Neural cell (in vitro differentiated cells): ENCODE data around the gene IQCN. TPM values are rescaled to one million over a fixed set of nuclear protein-coding genes. Genes with fewer than 3 reads are reported as not detected.

Source experiments
- H2AFZ ChIP-seq: fragments of 200-600, 300-800 bp; sonication (generic), shearing (Covaris generic); 2 replicates; pipeline ENCODE4 v1.6.0; 2014; ENCODE audit warnings: low read depth, mild to moderate bottlenecking, antibody characterized with exemption, low read length, moderate library complexity
- H3F3A ChIP-seq: fragments of 200-600 bp; shearing (Covaris generic); 2 replicates; pipeline ENCODE4 v1.6.1; 2016; ENCODE audit warnings: mild to moderate bottlenecking, moderate library complexity, mixed read lengths, antibody characterized with exemption, low read length; ENCODE audit not compliant: insufficient read depth, poor library complexity, severe bottlenecking
- H3K27ac ChIP-seq: fragments of 200-600, 300-800 bp; sonication (generic), shearing (Covaris generic); 2 replicates; pipeline ENCODE4 v1.5.1; 2014; ENCODE audit warnings: mild to moderate bottlenecking, low read length, moderate library complexity
- H3K27me3 ChIP-seq: fragments of 300-800, 200-600 bp; sonication (generic), shearing (Covaris generic); 2 replicates; pipeline ENCODE4 v1.6.0; 2014; ENCODE audit warnings: mild to moderate bottlenecking, low read depth, low read length, moderate library complexity; ENCODE audit not compliant: insufficient read depth
- H3K36me3 ChIP-seq: fragments of 300-800, 200-600 bp; sonication (generic), shearing (Covaris generic); 2 replicates; pipeline ENCODE4 v1.5.1; 2014; ENCODE audit warnings: mild to moderate bottlenecking, antibody characterized with exemption, low read length, moderate library complexity; ENCODE audit not compliant: insufficient read depth
- H3K4me2 ChIP-seq: fragments of 300-800, 200-600 bp; sonication (generic), shearing (Covaris generic); 2 replicates; pipeline ENCODE4 v1.6.0; 2014; ENCODE audit warnings: mild to moderate bottlenecking, low read length
- H3K4me3 ChIP-seq: fragments of 300-800, 200-600 bp; sonication (generic), shearing (Covaris generic); 2 replicates; pipeline ENCODE4 v1.5.1; 2014; ENCODE audit warnings: mild to moderate bottlenecking, low read length, moderate library complexity
- H3K79me2 ChIP-seq: fragments of 200-600 bp; shearing (Covaris generic); replicated peaks from 2 replicates; pipeline ENCODE4 v1.6.0; 2014; ENCODE audit warnings: mild to moderate bottlenecking, low read length, moderate library complexity; ENCODE audit not compliant: insufficient read depth
- H3K9ac ChIP-seq: fragments of 300-800, 200-600 bp; sonication (generic), shearing (Covaris generic); 2 replicates; pipeline ENCODE4 v1.6.1; 2016; ENCODE audit warnings: mild to moderate bottlenecking, low read length, mixed read lengths
- H3K9me2 ChIP-seq: fragments of 200-600 bp; shearing (Covaris generic); 2 replicates; pipeline ENCODE4 v1.6.1; 2016; ENCODE audit warnings: mild to moderate bottlenecking, low read length, mixed read lengths; ENCODE audit not compliant: insufficient read depth
- H3K9me3 ChIP-seq: fragments of 200-600, 300-800 bp; sonication (generic), shearing (Covaris generic); 2 replicates; pipeline ENCODE4 v1.6.1; 2016; ENCODE audit warnings: mild to moderate bottlenecking, mixed run types, low read length, moderate library complexity, mixed read lengths
- H4K20me1 ChIP-seq: fragments of 200-600 bp; shearing (Covaris generic); 2 replicates; pipeline ENCODE4 v1.6.1; 2016; ENCODE audit warnings: mild to moderate bottlenecking, mixed run types; ENCODE audit not compliant: insufficient read depth
- CTCF ChIP-seq: fragments of 450-650 bp; IDR thresholded peaks from 2 replicates; pipeline ENCODE4 v1.5.1; 2014; ENCODE audit warnings: antibody characterized with exemption, mild to moderate bottlenecking, moderate library complexity; ENCODE audit not compliant: poor library complexity, severe bottlenecking
- EP300 ChIP-seq: fragments of 450-650 bp; conservative IDR thresholded peaks from 2 replicates; pipeline ENCODE4 v1.6.1; 2014; ENCODE audit warnings: antibody characterized with exemption, mild to moderate bottlenecking, moderate library complexity; ENCODE audit not compliant: poor library complexity, severe bottlenecking
- EZH2 ChIP-seq: fragments of 200-600, 300-800 bp; shearing (Covaris generic), sonication (generic); IDR thresholded peaks from 2 replicates; pipeline ENCODE4 v1.6.1; 2014; ENCODE audit warnings: antibody characterized with exemption, low read length, borderline replicate concordance, mild to moderate bottlenecking; ENCODE audit not compliant: insufficient read depth, poor library complexity, severe bottlenecking
- MXI1 ChIP-seq: fragments of 450-650 bp; conservative IDR thresholded peaks from 2 replicates; pipeline ENCODE4 v1.6.1; 2014; ENCODE audit warnings: antibody characterized with exemption, mild to moderate bottlenecking; ENCODE audit not compliant: poor library complexity, severe bottlenecking
- POLR2AphosphoS5 ChIP-seq: IDR thresholded peaks from 2 replicates; pipeline ENCODE4 v1.6.1; 2012
- RAD21 ChIP-seq: fragments of 450-650 bp; conservative IDR thresholded peaks from 2 replicates; pipeline ENCODE4 v1.6.1; 2014; ENCODE audit warnings: antibody characterized with exemption, mild to moderate bottlenecking, moderate library complexity
- REST ChIP-seq: IDR thresholded peaks from 2 replicates; pipeline ENCODE4 v1.6.1; 2012; ENCODE audit warnings: borderline replicate concordance
- SMC3 ChIP-seq: fragments of 450-650 bp; conservative IDR thresholded peaks from 2 replicates; pipeline ENCODE4 v1.6.1; 2014; ENCODE audit warnings: antibody characterized with exemption, mild to moderate bottlenecking, moderate library complexity; ENCODE audit not compliant: poor library complexity
- TAF1 ChIP-seq: IDR thresholded peaks from 2 replicates; pipeline ENCODE4 v1.6.1; 2012; ENCODE audit warnings: low read depth
- polyA plus RNA-seq: library from polyadenylated mRNA; depleted of rRNA; stranded (reverse); fragments of >200 nt; gene quantifications from 2 replicates; pipeline ENCODE4 v1.2.3, GENCODE V29; 2014

IQCN gene
- polyA plus RNA-seq, 1 donor from 2014 or later, result 2.5 TPM

- Histone ChIP-seq H2AFZ (peak overlapping the region; percentile 65), H3K36me3 (no peaks in the 10 kb centered on the region), H3K79me2 (no peaks in the 10 kb centered on the region), H3K9ac (peak overlapping the region; percentile 73), H3K27me3 (peaks cover 27% of the 10 kb centered on the region), H3K27ac (peak overlapping the region; percentile 47), H4K20me1 (no peaks in the 10 kb centered on the region), H3K4me3 (peak overlapping the region; percentile 80), H3K9me2 (no peaks in the 10 kb centered on the region), H3F3A (no peaks in the 10 kb centered on the region), H3K9me3 (no peaks in the 10 kb centered on the region), H3K4me2 (peak overlapping the region; percentile 51)
- peak; percentile 38 for TF ChIP-seq MXI1
- TF ChIP-seq SMC3, result peak; percentile 61
- peak; percentile 56 for TF ChIP-seq RAD21
- TF ChIP-seq CTCF, result peak; percentile 60
- TF ChIP-seq REST, result no peak
- TF ChIP-seq EZH2, result no peak
- TF ChIP-seq EP300, result no peak
- TF ChIP-seq POLR2AphosphoS5, result peak; percentile 37
- TF ChIP-seq TAF1, result no peak
These were observed 41.6 kb downstream of the IQCN start for GRCh38 chr19:18232540-18233223.

GRCh38 chr19:18231775-18232174 lies 42.5 kb downstream of the IQCN start:
- Histone ChIP-seq H3K27me3 (peaks cover 33% of the 10 kb centered on the region), H2AFZ (no peak overlapping the region), H3K27ac (no peak overlapping the region)

More at GRCh38 chr19:18231775-18232174, 42.5 kb downstream of the IQCN start:
- no peak overlapping the region for H3K4me2 ChIP-seq
- no peak overlapping the region for H3K4me3 ChIP-seq
- no peak overlapping the region for H3K9ac ChIP-seq
- no peak for TF ChIP-seq SMC3
- no peak for TF ChIP-seq RAD21
- no peak for TF ChIP-seq CTCF
- TF ChIP-seq EZH2, result no peak
- no peak for TF ChIP-seq EP300
- TF ChIP-seq TAF1, result no peak
- no peak for TF ChIP-seq REST
- no peak for TF ChIP-seq MXI1
- no peak for TF ChIP-seq POLR2AphosphoS5
- H3K9me3 ChIP-seq, result no peaks in the 10 kb centered on the region
- no peaks in the 10 kb centered on the region for H3F3A ChIP-seq
- no peaks in the 10 kb centered on the region for H3K79me2 ChIP-seq
- no peaks in the 10 kb centered on the region for H3K9me2 ChIP-seq
- H4K20me1 ChIP-seq, result no peaks in the 10 kb centered on the region
- no peaks in the 10 kb centered on the region for H3K36me3 ChIP-seq
